ENCODE results near the gene XKR7.

- TF ChIP-seq, protein P1, sequence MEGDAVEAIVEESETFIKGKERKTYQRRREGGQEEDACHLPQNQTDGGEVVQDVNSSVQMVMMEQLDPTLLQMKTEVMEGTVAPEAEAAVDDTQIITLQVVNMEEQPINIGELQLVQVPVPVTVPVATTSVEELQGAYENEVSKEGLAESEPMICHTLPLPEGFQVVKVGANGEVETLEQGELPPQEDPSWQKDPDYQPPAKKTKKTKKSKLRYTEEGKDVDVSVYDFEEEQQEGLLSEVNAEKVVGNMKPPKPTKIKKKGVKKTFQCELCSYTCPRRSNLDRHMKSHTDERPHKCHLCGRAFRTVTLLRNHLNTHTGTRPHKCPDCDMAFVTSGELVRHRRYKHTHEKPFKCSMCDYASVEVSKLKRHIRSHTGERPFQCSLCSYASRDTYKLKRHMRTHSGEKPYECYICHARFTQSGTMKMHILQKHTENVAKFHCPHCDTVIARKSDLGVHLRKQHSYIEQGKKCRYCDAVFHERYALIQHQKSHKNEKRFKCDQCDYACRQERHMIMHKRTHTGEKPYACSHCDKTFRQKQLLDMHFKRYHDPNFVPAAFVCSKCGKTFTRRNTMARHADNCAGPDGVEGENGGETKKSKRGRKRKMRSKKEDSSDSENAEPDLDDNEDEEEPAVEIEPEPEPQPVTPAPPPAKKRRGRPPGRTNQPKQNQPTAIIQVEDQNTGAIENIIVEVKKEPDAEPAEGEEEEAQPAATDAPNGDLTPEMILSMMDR (IDR thresholded peaks at IDR 0.05; ENCODE audit: insufficient read depth, low read depth, low read length): no peak
- no peak for TF ChIP-seq EZH2 (IDR thresholded peaks at IDR 0.05; ENCODE audit: insufficient read depth, low read length)
Observed at GRCh38 chr20:31990641-31991338, 22.8 kb downstream of the XKR7 start.
